Measurements from ENCODE around the gene FKBP2. TPM values are rescaled to one million over a fixed set of nuclear protein-coding genes. Genes with fewer than 3 reads are reported as not detected.

The FKBP2 gene
- total RNA-seq, 1 donor from 2014 or later, result 5.3 TPM

GRCh38 chr11:64235437-64236161, 5.3 kb upstream of the FKBP2 start:
- Histone ChIP-seq H3K27me3 (peaks cover 47% of the 10 kb centered on the region), H3K27ac (no peak overlapping the region), H3K9ac (no peak overlapping the region), H3K4me1 (peaks cover 9% of the 10 kb centered on the region), H3F3A (ENCODE audit: low read depth) (peaks cover 41% of the 10 kb centered on the region), H3K79me2 (ENCODE audit: low read depth) (no peaks in the 10 kb centered on the region), H3K9me3 (ENCODE audit: low read depth) (no peaks in the 10 kb centered on the region), H3K4me2 (peak overlapping the region; percentile 94), H4K20me1 (ENCODE audit: low read depth) (peaks cover 3% of the 10 kb centered on the region), H3K4me3 (peak overlapping the region; percentile 84), H3K36me3 (no peaks in the 10 kb centered on the region), H2AFZ (replicated peaks) (peak overlapping the region; percentile 85)
- Mint-ChIP-seq H3K9me3 (no peaks in the 10 kb centered on the region), H3K27me3 (ENCODE audit: insufficient read depth, low read depth) (peaks cover 17% of the 10 kb centered on the region), H3K36me3 (no peaks in the 10 kb centered on the region), H3K4me1 (peaks cover 23% of the 10 kb centered on the region), H3K27ac (no peak overlapping the region), H3K4me3 (peak overlapping the region; percentile 85)
- no peak for DNase-seq (ENCODE audit: low spot score)
- TF ChIP-seq EZH2 (IDR thresholded peaks at IDR 0.05) (no peak), CTCF (IDR thresholded peaks at IDR 0.05) (no peak), EZH2phosphoT487 (IDR thresholded peaks at IDR 0.05) (no peak)

DNA sequence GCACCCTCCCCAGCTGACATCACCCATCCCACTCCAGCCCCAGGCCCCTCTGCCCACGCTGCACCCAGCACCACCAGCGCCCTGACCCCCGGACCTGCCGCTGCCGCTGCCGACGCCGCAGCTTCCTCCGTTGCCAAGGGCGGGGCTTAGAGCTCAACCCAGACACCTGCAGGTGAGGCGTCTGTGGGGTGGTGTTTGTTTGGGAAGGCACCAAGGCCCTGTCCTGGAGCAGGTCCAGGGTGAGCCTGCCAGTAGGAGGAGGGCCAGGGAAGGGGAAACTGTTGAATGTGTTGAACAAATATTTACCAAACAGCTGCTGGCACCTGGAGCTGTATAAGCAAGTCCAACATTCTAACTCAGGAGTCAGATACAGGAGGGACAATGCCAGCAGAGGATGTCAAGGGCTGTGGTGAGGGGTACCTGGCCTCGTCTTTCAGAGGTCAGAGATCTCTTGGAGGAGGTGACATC, 3.4 kb upstream of the FKBP2 start:
- no peak overlapping the region for H2AFZ ChIP-seq (replicated peaks)
- H3K9me3 ChIP-seq (ENCODE audit: low read depth), result no peaks in the 10 kb centered on the region
- Mint-ChIP-seq H3K4me1 (peaks cover 19% of the 10 kb centered on the region), H3K9me3 (no peaks in the 10 kb centered on the region), H3K4me3 (peak overlapping the region; percentile 69), H3K27me3 (ENCODE audit: insufficient read depth, low read depth) (peaks cover 15% of the 10 kb centered on the region), H3K36me3 (no peaks in the 10 kb centered on the region), H3K27ac (no peak overlapping the region)
- peaks cover 8% of the 10 kb centered on the region for H4K20me1 ChIP-seq (ENCODE audit: low read depth)
- no peak overlapping the region for H3K4me3 ChIP-seq
- peaks cover 29% of the 10 kb centered on the region for H3K27me3 ChIP-seq
- H3F3A ChIP-seq (ENCODE audit: low read depth), result peaks cover 36% of the 10 kb centered on the region
- H3K79me2 ChIP-seq (ENCODE audit: low read depth), result peaks cover 8% of the 10 kb centered on the region
- no peaks in the 10 kb centered on the region for H3K36me3 ChIP-seq
- peaks cover 9% of the 10 kb centered on the region for H3K4me1 ChIP-seq
- no peak overlapping the region for H3K27ac ChIP-seq
- H3K9ac ChIP-seq, result no peak overlapping the region
- no peak overlapping the region for H3K4me2 ChIP-seq
- no peak for DNase-seq (ENCODE audit: low spot score)
- TF ChIP-seq CTCF (IDR thresholded peaks at IDR 0.05) (no peak), EZH2phosphoT487 (IDR thresholded peaks at IDR 0.05) (no peak), EZH2 (IDR thresholded peaks at IDR 0.05) (no peak)

- Mint-ChIP-seq H3K4me3 (peak overlapping the region; percentile 21), H3K9me3 (no peaks in the 10 kb centered on the region), H3K4me1 (peaks cover 23% of the 10 kb centered on the region), H3K27ac (peak overlapping the region; percentile 54), H3K27me3 (ENCODE audit: insufficient read depth, low read depth) (peaks cover 14% of the 10 kb centered on the region), H3K36me3 (no peaks in the 10 kb centered on the region)
- Histone ChIP-seq H3K36me3 (no peaks in the 10 kb centered on the region), H3F3A (ENCODE audit: low read depth) (peaks cover 33% of the 10 kb centered on the region), H3K4me1 (peaks cover 9% of the 10 kb centered on the region), H3K27ac (no peak overlapping the region), H3K9ac (no peak overlapping the region), H3K9me3 (ENCODE audit: low read depth) (no peaks in the 10 kb centered on the region), H3K79me2 (ENCODE audit: low read depth) (peaks cover 11% of the 10 kb centered on the region), H2AFZ (replicated peaks) (no peak overlapping the region), H3K4me3 (no peak overlapping the region), H3K4me2 (no peak overlapping the region), H4K20me1 (ENCODE audit: low read depth) (peaks cover 14% of the 10 kb centered on the region), H3K27me3 (peaks cover 24% of the 10 kb centered on the region)
- DNase-seq (ENCODE audit: low spot score), result no peak
- TF ChIP-seq EZH2phosphoT487 (IDR thresholded peaks at IDR 0.05) (no peak), CTCF (IDR thresholded peaks at IDR 0.05) (no peak), EZH2 (IDR thresholded peaks at IDR 0.05) (no peak)
Observed at GRCh38 chr11:64238076-64238475, 2.8 kb upstream of the FKBP2 start.
